Measurements from ENCODE around the gene HS3ST2. TPM values are rescaled to one million over a fixed set of nuclear protein-coding genes. Genes with fewer than 3 reads are reported as not detected.
"Not testable (repeated sequence)": the region's sequence is repeated elsewhere in the genome, so short reads cannot be mapped to it uniquely, and the experiment has no call there.

Gene HS3ST2
- polyA plus RNA-seq, 2 of the 4 experiments (the other 2 are of a cell fraction): not detected

DNA sequence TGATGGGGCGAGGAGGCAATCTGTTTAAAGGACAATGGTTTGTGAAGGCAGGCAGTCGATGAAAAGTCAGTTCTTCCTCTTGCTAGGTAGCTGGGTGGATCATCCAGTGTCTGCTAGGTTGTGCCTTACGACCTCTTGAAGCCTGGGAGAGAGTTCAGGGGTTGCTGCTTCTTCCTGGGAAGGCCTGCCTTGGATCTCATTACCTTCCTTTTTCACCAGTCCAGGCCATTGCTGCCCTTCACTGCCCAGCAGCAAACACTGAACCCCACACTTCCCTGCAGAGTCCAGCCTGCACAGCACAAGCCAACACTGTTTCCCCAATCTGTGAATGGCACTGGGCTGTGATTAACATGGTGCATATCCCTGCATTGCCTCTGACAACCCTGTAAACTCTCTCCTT is 24.7 kb downstream of the HS3ST2 start:
- 19% methylated on average over 3 of the region's 3 CpGs for WGBS (ENCODE audit: missing lambda C conversion rate)
- FAIRE-seq (no peak), ATAC-seq (no peak), DNase-seq (ENCODE audit: low read depth in 1 of 2, low spot score in 1 of 2) (no peak)
- Histone ChIP-seq H3K4me2 (no peak overlapping the region), H3K27ac (no peak overlapping the region), H3K4me3 (no peak overlapping the region), H3K4me1 (no peaks in the 10 kb centered on the region), H3K9me3 (no peaks in the 10 kb centered on the region)
- ChIA-PET POLR2A (no interaction called here), CTCF (no interaction called here)
- TF ChIP-seq FOSL2 (IDR thresholded peaks at IDR 0.05) (no peak), FOSL2 (CRISPR knock-in tag; IDR thresholded peaks at IDR 0.05) (no peak), RCOR1 (IDR thresholded peaks at IDR 0.05; ENCODE audit: low read depth, low read length) (no peak), MAFK (IDR thresholded peaks at IDR 0.05; ENCODE audit: partially characterized antibody) (no peak), ZC3H11A (IDR thresholded peaks at IDR 0.05) (no peak), CHD2 (IDR thresholded peaks at IDR 0.05; ENCODE audit: low read length, partially characterized antibody) (no peak), HDAC2 (IDR thresholded peaks at IDR 0.05) (no peak)
- TF ChIP-seq, protein P1, sequence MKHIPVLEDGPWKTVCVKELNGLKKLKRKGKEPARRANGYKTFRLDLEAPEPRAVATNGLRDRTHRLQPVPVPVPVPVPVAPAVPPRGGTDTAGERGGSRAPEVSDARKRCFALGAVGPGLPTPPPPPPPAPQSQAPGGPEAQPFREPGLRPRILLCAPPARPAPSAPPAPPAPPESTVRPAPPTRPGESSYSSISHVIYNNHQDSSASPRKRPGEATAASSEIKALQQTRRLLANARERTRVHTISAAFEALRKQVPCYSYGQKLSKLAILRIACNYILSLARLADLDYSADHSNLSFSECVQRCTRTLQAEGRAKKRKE (CRISPR knock-in tag; IDR thresholded peaks at IDR 0.05; ENCODE audit: low read depth): no peak
- TF ChIP-seq, protein P2, sequence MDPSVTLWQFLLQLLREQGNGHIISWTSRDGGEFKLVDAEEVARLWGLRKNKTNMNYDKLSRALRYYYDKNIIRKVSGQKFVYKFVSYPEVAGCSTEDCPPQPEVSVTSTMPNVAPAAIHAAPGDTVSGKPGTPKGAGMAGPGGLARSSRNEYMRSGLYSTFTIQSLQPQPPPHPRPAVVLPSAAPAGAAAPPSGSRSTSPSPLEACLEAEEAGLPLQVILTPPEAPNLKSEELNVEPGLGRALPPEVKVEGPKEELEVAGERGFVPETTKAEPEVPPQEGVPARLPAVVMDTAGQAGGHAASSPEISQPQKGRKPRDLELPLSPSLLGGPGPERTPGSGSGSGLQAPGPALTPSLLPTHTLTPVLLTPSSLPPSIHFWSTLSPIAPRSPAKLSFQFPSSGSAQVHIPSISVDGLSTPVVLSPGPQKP (IDR thresholded peaks at IDR 0.05; ENCODE audit: low read depth, low read length): no peak

DNA sequence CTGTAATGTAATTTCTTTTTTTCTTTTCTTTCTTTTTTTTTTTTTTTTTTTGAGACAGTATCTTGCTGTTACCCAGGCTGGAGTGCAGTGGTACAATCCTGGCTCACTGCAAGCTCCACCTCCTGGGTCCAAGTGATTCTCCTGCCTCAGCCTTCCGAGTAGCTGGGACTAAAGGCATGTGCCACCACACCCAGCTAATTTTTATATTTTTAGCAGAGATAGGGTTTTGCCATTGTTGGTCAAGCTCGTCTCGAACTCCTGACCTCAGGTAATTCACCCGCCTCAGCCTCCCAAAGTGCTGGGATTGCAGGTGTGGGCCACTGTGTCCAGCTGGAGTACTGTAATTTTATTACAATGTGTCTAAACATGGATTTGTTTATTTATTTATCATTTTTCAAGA is 28.1 kb downstream of the HS3ST2 start:
- DNase-seq (ENCODE audit: low read depth in 1 of 2, low spot score in 1 of 2); FAIRE-seq; ATAC-seq; H3K4me2 ChIP-seq; H3K4me1 ChIP-seq; H3K9me3 ChIP-seq; H3K4me3 ChIP-seq; H3K27ac ChIP-seq; POLR2A ChIA-PET: not testable (repeated sequence)
- WGBS (ENCODE audit: missing lambda C conversion rate): 17% methylated on average over 4 of the region's 4 CpGs
- CTCF ChIA-PET: interaction anchor here (1.9 kb wide), 1 partner anchor 10 kb away, joined by 4 read pairs; no protein-coding TSS in a partner anchor

DNA sequence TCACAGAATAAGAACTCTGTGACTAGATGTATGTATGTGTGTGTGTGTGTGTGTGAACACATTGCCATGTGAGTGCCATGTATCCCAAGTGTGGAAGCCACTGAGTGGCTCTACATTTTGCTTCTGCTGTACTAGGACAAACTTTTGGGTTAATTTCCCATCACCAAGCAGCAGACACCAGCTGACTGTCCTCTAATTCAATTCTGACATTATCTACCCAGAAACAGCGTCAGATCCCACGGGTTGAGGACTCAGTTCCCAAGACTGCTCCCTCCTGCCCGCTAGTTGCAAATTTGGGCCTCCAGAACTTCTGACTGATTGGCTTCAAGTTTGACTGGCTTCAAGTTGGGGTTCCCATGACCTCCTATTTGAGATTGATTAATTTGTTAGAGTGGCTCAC is 29.2 kb downstream of the HS3ST2 start:
- WGBS (ENCODE audit: missing lambda C conversion rate): 0% methylated on average over 3 of the region's 3 CpGs
- FAIRE-seq (no peak), DNase-seq (ENCODE audit: low read depth in 1 of 2, low spot score in 1 of 2) (no peak), ATAC-seq (no peak)
- Histone ChIP-seq H3K4me3 (no peak overlapping the region), H3K9me3 (no peaks in the 10 kb centered on the region), H3K27ac (no peak overlapping the region), H3K4me2 (no peak overlapping the region), H3K4me1 (no peaks in the 10 kb centered on the region)
- CTCF ChIA-PET: interaction anchor here (1.9 kb wide), 1 partner anchor 9 kb away, joined by 4 read pairs; no protein-coding TSS in a partner anchor
- POLR2A ChIA-PET: no interaction called here
- no peak for TF ChIP-seq MAFK (IDR thresholded peaks at IDR 0.05; ENCODE audit: partially characterized antibody)
- TF ChIP-seq EHF (CRISPR knock-in tag; IDR thresholded peaks at IDR 0.05): no peak
- TF ChIP-seq, protein P3, sequence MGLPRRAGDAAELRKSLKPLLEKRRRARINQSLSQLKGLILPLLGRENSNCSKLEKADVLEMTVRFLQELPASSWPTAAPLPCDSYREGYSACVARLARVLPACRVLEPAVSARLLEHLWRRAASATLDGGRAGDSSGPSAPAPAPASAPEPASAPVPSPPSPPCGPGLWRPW (IDR thresholded peaks at IDR 0.05): no peak
- TF ChIP-seq HEYL (CRISPR knock-in tag; IDR thresholded peaks at IDR 0.05): no peak
- TF ChIP-seq SMC3 (IDR thresholded peaks at IDR 0.05): no peak
- TF ChIP-seq MAZ (IDR thresholded peaks at IDR 0.05; ENCODE audit: borderline replicate concordance, low read depth, low read length): no peak
- TF ChIP-seq, protein P4, sequence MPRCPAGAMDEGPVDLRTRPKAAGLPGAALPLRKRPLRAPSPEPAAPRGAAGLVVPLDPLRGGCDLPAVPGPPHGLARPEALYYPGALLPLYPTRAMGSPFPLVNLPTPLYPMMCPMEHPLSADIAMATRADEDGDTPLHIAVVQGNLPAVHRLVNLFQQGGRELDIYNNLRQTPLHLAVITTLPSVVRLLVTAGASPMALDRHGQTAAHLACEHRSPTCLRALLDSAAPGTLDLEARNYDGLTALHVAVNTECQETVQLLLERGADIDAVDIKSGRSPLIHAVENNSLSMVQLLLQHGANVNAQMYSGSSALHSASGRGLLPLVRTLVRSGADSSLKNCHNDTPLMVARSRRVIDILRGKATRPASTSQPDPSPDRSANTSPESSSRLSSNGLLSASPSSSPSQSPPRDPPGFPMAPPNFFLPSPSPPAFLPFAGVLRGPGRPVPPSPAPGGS (IDR thresholded peaks at IDR 0.05): no peak
- TF ChIP-seq JUNB (IDR thresholded peaks at IDR 0.05): no peak
- TF ChIP-seq SREBF2 (IDR thresholded peaks at IDR 0.05): no peak
- TF ChIP-seq ZSCAN20 (CRISPR knock-in tag; IDR thresholded peaks at IDR 0.05): no peak
- TF ChIP-seq HDAC2 (IDR thresholded peaks at IDR 0.05): no peak
- TF ChIP-seq ZNF302 (CRISPR knock-in tag; IDR thresholded peaks at IDR 0.05): no peak
- TF ChIP-seq RNF2 (IDR thresholded peaks at IDR 0.05; ENCODE audit: borderline replicate concordance, low read depth): no peak

Measured in A549 (cell line).